HG03565 (cell line): Measurements from ENCODE around the gene GPR17.

Experiments used
- ATAC-seq: cut with Tn5 transposase; IDR thresholded peaks from one replicate; pipeline ENCODE4 v1.9.1; 2021; ENCODE audit warnings: mild to moderate bottlenecking, moderate library complexity; ENCODE audit not compliant: unreplicated experiment

GPR17 gene

GRCh38 chr2:127665267-127665893 is 19.4 kb downstream of the GPR17 start:
- ATAC-seq, result no peak

GRCh38 chr2:127669056-127669455 is 23.1 kb downstream of the GPR17 start:
- ATAC-seq, result no peak

GRCh38 chr2:127670055-127670956 is 24.4 kb downstream of the GPR17 start:
- no peak for ATAC-seq

DNA sequence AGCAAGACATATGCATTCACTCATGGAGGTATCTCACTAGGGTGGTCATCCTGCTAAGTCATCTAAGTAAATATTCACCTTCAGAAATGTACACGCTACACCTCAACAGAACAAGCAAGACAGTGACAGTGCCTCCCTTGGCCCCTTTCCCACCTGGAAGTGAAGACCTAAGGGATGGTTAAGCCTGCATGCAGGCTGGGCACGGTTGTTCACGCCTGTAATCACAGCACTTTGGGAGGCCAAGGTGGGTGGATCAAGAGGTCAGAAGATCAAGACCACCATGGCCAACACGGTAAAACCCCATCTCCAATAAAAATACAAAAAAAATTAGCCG is 25.0 kb downstream of the GPR17 start:
- no peak for ATAC-seq

DNA sequence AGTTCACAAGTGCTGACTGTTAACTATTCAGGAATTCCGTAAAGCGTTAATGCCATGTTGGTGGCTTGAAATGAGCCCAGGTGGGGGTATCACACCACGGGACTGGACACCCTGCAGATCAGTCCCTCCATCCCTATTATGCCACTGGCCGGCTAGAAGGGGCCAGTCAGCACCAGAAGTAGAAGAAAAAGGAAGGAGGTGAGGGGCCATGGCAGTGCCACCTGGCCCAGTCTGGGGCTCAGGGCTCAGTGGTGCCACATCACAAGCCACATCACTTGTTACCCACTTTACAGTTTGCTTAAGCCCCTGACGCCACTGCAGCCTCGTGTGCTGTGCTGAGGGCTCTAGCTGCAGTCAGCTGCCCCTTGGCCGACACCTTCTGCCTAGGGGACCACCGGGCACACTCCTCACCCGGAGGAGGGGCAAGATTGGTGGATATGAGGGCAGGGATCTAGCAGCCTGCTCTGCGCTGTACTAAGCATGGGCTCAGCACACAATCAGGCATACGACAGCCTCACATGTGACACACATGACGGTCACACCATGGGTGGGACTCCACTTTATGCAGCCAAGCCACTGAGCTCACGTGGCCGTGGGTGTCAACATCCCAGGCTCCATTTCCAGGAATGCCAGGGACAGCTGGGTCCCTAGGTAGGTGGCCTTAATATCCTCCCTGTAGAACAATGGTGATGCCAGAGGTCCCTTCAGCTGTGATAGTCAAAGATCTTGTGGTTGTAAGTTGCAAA is 25.8 kb downstream of the GPR17 start:
- ATAC-seq, result no peak

DNA sequence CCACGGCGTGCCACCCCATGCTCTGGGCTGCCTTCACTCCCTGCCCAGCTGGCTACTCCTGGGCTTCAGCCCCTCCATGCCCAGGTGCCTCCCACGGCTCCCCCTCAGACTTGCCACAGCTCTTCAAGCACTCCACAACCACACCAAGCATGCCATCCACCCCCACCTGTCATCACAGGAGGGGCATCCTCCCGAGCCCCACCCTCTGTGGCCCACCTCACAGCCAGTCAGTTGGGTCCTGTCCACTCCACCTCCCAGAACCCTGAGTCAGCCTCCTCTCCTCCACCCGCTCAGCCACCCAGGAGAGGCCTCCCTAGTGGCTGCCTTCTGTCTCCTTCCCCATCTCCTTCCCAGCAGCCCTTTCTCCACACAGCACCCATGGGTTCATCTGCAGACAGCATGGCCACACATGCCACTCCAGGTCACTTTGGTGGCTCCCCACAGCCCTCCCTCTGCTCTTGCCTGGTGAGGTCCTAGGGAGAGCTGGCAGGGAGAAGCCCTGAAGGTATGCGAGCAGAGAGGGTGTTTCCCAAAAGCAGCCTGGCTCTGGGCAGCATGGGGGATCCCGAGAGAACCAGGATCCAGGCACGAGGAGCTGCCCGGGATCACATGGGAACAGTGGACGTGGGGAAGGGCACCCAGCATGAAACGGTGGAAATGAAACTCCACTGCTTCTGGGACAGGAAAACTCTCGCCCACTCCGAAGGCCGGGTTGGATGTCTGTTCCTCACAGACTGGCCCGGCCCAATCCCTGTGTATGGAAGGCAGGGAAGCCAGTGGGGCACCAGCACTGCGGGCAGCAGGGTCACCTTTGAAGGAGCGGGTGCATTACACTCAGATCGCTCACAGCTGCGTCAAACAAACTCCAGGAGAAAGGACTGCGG is 26.6 kb downstream of the GPR17 start:
- no peak for ATAC-seq

DNA sequence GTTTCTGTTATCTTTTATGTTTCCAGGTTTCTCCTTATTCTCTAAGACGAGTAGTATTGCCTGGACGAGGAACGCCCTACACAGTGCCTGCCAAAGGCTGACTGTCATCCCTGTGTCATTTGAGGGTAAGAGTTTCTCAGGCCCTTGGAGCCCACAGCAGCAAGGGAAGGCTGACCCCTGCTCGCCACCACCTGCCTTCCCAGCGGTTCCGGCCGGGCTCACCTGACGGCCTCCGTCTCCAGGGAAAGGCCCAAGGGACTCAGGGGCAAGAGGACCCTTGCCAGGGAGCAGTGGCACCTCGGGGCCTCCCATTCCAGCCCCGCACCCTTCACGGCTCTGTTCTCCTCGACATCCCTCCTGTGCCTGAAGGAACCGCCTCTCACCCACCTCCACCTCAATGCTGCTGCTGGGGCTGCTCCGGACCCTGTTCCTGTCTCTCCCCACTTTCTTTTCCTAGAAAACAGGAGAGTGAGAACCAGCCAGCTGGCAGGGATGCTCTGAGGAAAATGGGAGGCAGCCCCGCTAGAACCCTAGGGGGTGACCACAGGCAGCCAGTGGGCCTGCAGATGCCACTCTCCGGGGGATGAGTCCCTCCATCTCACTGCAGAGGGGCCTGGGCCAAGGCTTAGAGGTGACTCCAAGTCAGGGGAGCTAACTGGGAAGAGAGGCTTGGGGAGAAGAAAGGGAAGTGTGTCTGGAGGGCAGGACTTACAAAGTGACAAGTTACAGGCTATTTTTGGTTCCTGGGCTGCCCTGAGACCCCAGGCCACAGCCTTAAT is 27.5 kb downstream of the GPR17 start:
- ATAC-seq, result no peak

DNA sequence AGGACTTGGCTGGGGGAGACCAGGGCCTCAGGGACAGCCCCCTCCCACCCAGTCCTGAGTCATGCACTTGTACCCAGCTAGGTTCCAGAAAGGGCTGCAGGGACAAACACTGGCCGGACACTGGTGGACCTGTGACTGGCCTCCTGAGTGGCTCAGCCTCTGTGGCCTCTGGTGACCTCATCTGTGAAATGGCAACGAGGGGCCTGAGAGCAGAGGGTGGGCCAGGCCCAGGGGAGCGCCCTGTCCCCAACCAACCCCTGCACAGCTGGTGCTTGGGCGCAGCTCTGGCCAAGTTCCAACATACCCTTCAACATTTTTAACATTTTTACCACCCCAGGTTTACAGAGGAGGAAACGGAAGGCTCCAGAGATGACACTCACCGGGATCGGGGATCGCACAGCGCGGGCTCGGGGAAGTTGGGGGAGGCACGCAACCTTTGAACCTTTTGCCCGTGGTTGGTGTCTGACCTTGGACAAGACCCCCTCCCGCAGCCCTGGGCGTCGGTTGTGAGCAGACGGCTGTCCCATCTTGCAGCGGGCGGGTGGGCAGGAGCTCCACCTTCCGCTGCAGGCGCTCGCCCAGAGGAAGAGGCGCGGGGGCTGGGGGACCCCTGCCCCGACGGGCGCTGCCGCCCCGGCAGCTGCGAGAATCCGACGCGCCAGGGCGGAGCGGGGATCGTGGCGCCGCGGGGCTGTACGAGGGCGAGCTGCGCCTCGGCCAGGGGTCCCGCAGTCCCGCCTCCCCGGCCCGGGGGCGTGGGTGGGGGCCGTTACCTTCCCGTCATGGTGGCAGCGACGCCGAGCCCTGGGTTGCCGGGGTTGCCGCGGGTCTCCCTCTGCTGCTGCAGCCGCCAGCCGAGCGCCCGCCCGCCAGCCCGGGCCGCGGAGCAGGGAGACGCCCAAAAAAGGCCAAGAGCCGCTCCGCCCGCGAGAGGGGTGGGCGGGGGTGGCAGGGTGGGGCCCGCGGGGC is 28.6 kb downstream of the GPR17 start:
- ATAC-seq, result no peak

- no peak for ATAC-seq
Observed at GRCh38 chr2:127675331-127676261, 29.6 kb downstream of the GPR17 start, which contains the start of gene LIMS2. TSS of gene LIMS2 (minus strand) at chr2:127675530. CDS start at chr2:127675024, 506 bp downstream.

DNA sequence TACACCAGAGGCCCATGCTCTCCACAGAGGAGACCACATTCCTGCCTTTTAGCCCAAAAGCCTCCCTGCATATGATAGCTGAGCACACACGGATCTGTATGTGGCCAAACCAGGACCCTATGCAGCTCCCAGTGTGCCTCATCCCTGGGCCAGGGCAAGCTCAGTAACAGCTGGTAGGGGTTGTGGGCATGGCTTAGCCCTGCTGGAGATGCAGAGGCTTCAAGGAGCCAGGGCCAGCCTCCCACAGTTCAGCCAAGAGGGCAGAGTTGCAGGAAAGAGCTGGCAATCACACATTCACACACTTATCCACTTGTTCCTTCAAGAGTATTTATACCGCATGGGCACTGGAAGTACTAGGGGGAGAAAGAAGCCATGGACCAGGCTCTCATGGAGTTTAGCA is 31.0 kb downstream of the GPR17 start:
- ATAC-seq, result no peak

GRCh38 chr2:127678531-127678930 is 32.6 kb downstream of the GPR17 start:
- no peak for ATAC-seq

DNA sequence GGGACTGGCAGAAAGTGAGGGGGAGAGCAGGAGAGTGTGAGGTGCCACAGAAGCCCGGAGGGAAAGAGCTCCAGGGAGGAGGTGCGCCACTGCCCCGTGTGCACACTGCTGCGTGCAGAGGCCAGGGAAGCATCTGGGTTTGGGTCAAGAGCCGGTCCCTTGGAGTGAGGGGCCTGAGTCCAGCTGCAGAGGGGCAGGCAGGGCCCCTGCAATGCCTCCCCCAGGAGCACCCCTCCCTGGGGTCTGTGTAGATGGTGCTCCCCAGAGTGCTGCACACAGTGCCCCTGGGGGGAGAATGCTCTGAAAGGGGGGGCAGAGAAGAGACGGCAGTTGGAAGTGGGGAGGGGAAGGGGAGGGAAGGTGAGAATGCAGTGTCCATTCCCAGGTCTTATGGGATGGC is 33.0 kb downstream of the GPR17 start:
- ATAC-seq, result no peak

DNA sequence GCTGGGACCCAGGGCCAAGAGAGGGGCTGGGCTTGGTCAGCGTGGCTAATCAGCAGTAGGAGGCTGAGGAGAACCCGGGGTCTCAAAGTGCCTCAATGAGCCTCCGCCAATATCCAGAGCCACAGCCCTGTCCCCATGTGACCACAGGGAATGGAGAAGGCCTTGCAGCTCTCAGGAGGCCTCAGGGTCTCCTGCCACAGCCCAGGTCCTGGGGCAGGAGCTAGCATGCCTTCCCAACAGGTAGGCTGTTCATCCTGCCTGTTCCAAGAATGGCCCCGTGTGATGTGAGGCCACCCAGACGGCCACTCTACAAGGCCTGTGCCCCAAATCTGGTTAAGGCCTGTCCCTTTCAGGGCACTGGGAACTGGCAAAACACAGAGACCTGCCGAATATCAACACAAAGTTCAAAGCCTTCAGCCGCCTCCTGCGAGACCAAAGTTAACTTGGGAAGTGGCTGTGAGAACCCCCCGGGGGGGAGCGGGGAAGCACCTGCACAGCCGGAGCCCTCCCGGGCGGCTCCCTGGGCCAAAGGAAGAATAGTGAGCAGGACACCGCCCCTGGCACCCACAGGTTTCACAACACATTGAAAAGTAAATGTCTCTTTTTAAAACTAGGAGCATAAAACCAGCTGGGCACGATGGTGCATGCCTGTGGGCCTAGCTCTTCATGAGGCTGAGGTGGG is 33.9 kb downstream of the GPR17 start:
- no peak for ATAC-seq

GRCh38 chr2:127680706-127681287 is 34.8 kb downstream of the GPR17 start:
- no peak for ATAC-seq

DNA sequence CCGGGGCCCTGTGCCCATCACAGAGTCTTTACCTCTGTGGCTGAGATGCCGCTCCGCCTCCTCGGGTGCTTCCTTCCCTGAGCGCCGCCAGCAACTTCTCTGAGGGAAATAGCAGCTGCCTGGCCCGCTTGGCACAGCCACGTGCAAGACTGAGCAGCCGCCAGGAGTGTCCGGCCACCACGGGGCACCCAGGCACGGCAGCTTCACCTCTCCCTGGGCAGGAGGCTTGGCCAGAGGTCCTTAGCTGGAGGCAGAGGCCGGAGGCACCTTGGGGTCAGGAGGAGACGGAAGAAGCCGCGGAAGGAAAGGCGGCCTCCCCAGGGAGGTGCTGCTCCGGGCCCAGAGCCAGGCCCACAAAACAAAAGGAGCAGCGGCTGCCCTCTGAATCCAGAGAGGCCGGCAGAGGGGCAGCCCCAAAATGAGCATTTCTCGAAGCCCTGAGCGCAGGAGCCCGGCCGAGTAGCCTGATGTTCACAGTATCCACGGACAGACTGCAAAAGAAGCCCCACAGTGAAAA is 35.4 kb downstream of the GPR17 start:
- ATAC-seq, result no peak
